HG02943 (cell line): ENCODE measurements around the gene MPC1.
A peak's percentile ranks its signal among the peaks of the same experiment; 100 is the strongest.
"Not testable (repeated sequence)": the region's sequence is repeated elsewhere in the genome, so short reads cannot be mapped to it uniquely, and the experiment has no call there.

Experiments
- ATAC-seq: cut with Tn5 transposase; IDR thresholded peaks from one replicate; pipeline ENCODE4 v1.9.1; 2021; ENCODE audit warnings: mild to moderate bottlenecking, low read depth, moderate library complexity; ENCODE audit not compliant: unreplicated experiment

The MPC1 gene

GRCh38 chr6:166382500-166382932 lies 224 bp downstream of the MPC1 start:
- peak; percentile 16 for ATAC-seq

GRCh38 chr6:166381733-166382499 lies 824 bp downstream of the MPC1 start:
- peak; percentile 49 for ATAC-seq

- no peak for ATAC-seq
These were observed 1.4 kb downstream of the MPC1 start for GRCh38 chr6:166381381-166381732.

- no peak for ATAC-seq
These were observed 2.9 kb downstream of the MPC1 start for GRCh38 chr6:166379800-166380199.

GRCh38 chr6:166379103-166379586 lies 3.6 kb downstream of the MPC1 start:
- no peak for ATAC-seq

- ATAC-seq: no peak
These were observed 5.0 kb downstream of the MPC1 start for GRCh38 chr6:166377721-166378120.

DNA sequence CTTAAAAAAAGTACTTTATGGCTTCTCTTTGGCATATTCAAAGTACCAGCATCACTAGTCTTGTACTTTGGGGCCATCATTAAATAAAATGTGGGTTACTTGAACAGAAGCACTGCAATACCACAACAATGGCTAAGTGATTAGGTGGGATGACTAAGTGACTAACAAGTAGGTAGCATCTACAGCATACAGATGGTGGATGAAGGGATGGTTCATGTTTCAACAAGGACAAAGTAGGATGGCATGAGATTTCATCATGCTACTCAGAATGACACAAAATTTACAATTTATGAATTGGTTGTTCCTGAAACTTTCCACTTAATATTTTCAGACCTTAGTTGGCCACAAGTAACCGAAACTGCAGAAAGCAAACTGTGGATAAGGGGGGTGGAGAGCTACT lies 7.7 kb downstream of the MPC1 start:
- no peak for ATAC-seq

GRCh38 chr6:166370489-166370888 lies 12.3 kb downstream of the MPC1 start:
- no peak for ATAC-seq

GRCh38 chr6:166369782-166370181 lies 13.0 kb downstream of the MPC1 start:
- ATAC-seq: no peak

DNA sequence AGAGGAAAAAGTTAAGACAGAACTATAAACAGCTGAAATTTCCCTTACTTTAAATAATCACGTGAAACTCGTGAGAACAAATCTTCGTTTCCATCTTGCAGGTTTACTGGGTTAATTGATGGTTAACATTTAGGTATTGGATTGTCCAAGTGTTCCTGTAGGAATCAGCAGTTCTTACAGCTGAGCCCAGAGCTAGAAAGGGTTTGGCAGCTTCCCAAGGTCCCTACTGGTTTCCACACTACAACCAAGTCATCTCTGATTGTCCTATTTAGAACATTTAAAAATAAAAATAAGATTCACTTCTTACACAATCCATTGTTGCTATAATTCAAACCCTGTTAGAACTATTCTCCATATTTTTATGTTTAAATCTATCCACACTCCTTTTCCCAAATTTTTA lies 15.8 kb downstream of the MPC1 start:
- ATAC-seq: no peak

DNA sequence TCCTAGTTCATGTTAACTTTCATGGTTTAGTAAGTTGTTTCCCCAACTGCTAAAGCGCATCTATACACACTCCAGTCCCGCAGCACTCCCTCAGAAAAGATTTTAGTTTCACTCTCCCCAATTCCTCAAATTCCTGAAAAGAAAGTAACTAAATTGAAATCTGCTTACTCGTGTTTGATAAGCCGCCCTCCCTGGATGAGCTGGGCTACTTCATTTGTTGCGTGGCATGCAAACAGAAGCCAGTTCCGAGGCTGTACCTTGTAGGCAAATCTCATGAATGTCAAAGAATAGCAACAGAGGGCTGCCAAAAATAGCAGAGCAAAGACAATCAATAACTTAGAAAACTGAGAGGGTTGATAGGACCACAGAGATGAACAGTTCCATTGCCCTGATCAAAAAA lies 16.9 kb downstream of the MPC1 start:
- ATAC-seq: no peak

DNA sequence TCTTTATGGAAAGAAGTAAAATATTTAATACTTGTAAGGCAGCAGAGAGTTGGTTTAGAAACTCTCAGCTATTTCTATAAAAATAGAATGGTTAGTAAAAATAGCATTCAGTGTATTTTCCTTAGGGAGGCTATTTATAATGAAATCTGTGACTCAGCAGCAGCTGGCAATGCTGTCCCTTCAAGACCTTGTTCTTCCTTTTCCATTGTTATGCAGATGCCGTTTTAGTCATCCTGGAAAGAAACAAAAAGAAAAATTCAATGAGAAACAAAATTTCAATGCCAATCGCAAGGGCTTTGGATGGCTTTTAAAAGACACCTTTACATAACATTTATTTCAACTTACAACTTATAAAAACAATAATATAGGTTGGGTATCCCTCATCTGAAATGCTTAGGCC lies 17.5 kb downstream of the MPC1 start:
- ATAC-seq: no peak

DNA sequence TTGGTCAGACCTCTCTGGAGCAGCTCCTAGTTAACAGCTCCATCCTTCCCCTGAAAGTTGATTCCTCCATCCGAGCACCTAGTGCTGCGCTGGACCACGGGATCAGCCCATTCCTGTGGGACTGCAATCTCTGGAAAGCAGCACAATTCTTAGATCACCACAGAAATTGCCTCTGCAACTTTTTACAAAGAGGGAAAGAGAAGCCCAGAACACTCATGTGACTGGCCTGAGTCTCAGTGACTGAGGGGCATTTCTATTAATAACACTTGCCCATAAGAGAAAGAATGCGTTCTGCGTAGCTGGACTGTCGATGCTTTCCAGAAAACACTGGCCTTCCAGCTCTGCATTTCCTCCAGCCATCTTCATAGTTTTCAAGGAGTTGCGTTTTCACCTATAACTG lies 18.3 kb downstream of the MPC1 start:
- ATAC-seq: no peak

DNA sequence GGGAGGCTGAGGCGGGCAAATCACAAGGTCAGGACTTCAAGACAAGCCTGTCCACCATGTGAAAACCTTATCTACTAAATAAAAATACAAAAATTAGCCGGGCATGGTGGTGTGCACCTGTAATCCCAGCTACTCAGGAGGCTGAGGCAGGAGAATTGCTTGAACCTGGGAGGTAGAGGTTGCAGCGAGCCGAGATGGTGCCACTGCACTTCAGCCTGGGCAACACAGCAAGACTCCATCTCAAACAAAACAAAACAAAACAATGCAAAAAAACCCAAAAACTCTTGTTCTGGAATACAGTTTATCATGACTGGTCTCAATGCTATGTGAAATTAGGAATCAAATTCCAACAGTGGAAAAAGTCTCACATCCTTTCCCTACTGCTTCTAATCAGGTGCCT lies 20.3 kb downstream of the MPC1 start:
- ATAC-seq: not testable (repeated sequence)

- ATAC-seq: no peak
These were observed 21.7 kb downstream of the MPC1 start for GRCh38 chr6:166361077-166361429.

DNA sequence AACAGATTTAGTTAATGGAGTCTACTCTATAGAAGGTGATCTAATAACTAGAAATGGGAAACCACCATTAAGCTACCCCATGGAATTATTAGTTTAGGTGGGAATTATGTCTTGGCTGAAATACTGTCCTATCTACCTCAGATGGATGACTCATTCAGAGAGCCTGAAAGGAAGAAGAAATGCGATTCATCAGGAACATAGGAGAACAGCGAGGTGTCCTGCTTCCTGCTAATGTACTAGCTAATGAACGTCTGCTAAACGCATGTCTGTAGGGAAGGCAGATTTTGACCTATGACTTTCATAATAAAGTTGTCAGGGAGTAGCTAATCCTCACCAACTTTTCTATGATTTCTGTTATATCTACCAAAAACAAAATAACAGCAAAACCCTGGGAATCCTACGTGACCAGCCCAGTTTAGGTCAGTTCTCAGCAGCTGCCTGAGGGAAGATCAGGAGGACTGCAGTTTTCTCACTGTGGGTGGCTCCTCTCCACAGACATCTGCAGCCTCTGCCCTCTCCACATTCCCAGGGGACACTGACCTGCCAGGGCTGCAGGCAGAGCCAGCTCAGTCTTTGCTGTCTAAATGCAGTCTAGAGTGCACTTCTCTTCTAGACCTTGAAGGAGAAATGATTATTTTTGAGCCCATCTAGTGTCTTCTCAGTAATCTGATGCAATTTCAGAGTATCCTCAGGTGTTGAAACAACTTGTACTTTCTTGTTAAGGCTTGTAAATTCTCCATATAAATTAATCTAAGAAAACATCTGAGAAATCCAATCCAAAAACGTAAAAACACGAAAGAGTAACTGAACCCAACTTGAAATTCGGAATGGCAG lies 22.3 kb downstream of the MPC1 start:
- no peak for ATAC-seq

DNA sequence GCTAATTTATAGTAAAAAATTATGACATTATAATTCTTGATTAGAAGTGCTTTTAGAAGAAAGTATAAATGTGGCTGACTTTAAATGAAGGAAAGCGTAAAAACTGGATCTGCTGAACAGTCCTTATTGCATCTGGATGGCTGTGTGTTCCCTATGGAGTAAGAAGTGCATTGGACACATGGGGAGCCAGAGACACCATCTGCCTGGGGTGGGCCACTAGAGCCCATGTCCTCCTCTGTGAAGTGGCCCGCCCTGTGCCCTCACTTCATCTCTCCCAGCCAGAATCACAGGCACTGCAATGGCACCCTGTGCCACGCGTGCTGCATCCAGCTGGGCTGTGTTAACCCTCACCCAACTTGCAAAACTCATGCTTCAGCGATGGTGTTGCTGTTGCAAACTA lies 27.2 kb downstream of the MPC1 start:
- ATAC-seq: no peak

GRCh38 chr6:166354965-166355364 lies 27.8 kb downstream of the MPC1 start:
- ATAC-seq: no peak

DNA sequence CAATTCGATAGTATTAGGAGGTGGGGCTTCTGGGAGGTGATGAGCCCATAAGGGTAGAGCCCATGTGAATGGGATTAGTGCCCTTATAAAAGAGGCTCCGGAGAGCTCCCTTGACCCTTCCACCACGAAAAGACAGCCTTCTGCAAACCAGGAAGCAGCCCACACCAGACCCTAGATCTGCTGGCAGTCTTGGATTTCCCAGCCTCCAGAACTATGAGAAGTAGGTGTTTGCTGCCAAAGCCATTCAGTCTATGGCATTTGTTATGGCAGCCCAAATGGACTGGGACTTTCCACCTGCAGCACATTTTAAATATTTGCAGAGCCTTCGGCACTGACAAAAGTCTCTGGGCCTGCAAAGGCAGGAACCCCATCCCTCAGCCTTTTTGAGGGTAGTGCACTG lies 28.6 kb downstream of the MPC1 start:
- no peak for ATAC-seq

DNA sequence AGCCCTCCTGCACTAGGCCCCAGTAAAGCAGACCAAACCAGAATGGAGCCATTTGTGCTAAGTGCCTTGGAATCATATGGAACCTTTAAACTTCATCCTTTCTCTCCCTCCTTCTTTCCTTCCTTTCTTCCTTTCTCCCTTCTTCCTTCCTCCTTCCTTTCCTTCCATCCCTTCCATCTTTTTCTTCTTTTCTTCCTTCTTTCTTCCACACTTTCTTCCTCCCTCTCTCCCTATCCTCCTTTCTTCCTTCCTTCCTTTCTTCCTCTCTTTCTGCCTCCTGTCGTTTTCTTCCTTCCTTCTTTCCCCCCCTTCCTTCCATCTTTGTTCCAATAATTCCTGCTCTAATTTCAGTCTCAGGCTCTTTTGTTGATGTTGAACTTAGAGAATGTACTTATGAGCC lies 29.2 kb downstream of the MPC1 start:
- no peak for ATAC-seq

DNA sequence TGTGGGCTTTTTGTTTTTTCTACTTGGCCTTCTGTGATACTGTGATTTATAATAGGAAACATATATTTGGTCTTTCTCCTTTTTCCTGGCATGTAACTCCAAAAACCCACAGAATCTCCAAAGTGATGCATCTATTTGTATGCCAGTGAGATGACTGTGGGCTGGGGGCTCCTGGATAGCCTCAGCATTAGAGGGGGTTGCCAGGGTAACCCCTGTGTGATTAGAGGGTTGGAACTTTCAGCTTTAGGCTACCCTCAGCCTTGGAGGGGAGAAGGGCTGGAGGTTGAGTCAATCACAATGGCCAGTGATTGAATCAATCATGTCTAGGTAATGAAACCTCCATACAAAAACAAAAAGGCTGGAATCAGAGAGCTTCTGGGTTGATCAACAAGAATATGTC lies 29.8 kb downstream of the MPC1 start:
- no peak for ATAC-seq

DNA sequence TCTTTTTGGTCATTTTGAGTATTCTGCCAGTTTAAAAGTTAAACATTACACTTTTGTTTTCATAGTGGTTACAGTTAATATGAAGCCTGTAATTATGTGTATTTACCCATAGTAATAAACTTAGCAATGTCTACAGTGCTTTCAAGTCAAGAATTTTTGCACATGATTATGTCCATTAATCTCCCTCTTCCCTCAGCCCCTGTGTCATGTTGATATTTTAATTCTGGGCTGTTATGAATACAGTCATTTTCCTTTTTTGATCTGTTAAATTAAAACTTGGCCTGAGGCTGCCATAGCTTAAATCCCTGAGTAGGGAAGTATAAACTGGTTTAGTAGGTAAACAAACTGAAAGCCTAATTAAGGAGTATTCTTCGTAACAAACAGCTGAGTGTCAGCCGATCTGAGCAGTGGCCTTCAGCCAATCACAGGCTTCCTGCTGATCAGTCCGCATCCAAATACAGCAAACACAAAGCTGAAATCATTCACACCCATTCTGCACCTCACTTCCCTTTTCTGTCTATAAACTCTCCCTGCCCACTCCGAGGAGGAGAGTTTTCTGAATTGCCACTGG lies 30.9 kb downstream of the MPC1 start:
- peak; percentile 98 for ATAC-seq
